ENCODE data around the gene TMEM132A.
"Not testable (repeated sequence)": the region's sequence is repeated elsewhere in the genome, so short reads cannot be mapped to it uniquely, and the experiment has no call there.

TMEM132A gene

DNA sequence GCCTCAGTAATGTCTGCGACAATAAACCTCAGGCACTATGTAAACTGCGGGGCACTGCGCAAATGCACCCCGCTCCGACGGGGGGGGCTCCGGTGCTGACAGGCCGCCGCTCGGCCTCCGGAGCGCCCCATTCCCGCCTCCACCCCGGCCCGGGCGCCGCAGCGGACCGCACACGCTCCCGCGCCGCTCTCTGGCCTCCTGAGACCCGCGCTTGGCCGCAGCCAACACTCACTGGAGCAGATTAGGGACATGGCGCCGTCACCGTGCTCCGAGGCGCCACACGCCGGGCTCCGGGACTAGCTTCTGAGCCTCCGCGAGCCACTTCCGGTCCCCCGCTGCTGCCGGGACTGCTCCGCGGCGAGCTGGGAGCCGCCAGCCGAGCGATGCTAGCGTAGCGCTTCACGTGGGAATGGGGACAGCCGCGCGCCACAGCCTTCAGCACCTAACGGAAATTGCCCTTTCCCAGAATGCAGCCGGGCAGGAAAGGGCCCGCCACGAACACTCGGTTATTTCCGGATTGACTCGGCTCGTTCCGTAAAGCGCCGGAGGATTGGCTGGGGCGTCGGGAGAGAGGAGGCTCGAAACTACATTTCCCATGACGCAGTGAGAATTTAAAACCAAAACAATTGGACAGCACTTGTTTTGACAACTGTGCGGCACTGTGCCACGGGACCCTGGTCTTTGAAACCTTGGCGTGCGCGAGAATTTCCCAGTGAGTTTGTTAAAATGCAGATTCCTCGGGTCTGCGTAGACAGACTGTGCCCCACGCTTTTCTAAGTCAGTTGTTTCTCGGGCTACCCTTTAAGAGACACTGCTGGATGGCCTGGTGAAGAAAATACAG is 17.9 kb upstream of the TMEM132A start, which contains the start of gene PRPF19:
Gene PRPF19 (minus strand): TSS at position 454 of the 841 bp plus-strand sequence. CDS start 203 bp downstream, at position 251.
- peak; percentile 96 to 99 for DNase-seq (ENCODE audit: low read depth in 2 of 2)

- DNase-seq (ENCODE audit: low read depth in 2 of 2), result no peak
Measured at GRCh38 chr11:60908803-60909202, 15.5 kb upstream of the TMEM132A start.

DNA sequence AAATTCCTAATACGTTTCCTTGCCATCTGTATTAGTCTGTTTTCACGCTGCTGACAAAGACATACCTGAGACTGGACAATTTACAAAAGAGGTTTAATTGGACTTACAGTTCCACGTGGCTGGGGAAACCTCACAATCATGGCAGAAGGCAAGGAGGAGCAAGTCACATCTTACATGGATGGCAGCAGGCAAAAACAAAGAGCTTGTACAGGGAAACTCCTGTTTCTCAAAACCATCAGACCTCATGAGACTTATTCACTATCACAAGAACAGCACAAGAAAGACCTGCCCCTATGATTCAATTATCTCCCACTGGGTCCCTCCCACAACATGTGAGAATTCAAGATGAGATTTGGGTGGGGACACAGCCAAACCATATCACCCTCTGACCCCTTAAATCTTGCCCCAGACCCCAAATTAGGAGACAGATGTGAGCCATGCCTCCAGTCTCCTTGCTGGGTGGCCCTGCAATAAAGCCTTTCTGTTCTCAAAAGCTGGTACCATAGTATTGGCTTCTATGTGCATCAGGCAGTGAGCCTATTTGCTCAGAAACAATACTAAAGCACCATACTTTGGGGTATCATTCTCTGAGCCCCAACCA is 14.5 kb upstream of the TMEM132A start:
- not testable (repeated sequence) for DNase-seq (ENCODE audit: low read depth in 2 of 2)

- DNase-seq (ENCODE audit: low read depth in 2 of 2), result no peak
Measured at GRCh38 chr11:60910281-60910687, 14.0 kb upstream of the TMEM132A start.

- DNase-seq (ENCODE audit: low read depth in 2 of 2), result no peak
Measured at GRCh38 chr11:60910711-60911380, 13.4 kb upstream of the TMEM132A start.

DNA sequence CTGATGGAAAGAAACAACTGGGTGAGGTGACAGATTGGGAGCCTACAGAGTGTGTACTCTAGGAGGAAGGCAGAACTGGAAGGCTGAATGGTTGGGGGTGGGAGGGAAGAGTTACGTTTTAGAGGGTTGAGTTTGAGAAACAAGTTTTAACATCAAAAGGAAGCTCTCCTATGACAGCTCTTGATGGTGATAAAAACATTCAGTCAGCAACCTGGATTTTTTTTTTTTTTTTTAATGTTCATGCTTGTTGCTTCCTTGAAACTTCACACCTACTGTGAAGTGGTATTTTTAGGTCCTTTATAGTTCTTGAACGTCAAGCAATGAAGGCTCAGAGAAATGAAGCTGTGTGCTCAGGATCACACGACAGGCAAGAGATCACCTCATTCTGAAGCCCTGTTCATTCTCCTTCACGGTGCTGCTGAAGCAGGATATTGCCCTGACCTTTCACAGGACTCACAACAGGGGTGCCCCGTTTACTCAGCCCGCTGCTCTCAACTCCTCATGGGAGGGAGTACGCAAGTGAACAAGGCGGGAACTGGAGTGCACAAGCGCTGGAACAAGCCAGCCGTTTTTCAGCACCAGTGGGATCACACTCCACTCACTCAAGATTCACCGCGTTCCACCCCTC is 11.9 kb upstream of the TMEM132A start:
- no peak for DNase-seq (ENCODE audit: low read depth in 2 of 2)

- no peak for DNase-seq (ENCODE audit: low read depth in 2 of 2)
Measured at GRCh38 chr11:60912851-60913528, 11.3 kb upstream of the TMEM132A start.

DNA sequence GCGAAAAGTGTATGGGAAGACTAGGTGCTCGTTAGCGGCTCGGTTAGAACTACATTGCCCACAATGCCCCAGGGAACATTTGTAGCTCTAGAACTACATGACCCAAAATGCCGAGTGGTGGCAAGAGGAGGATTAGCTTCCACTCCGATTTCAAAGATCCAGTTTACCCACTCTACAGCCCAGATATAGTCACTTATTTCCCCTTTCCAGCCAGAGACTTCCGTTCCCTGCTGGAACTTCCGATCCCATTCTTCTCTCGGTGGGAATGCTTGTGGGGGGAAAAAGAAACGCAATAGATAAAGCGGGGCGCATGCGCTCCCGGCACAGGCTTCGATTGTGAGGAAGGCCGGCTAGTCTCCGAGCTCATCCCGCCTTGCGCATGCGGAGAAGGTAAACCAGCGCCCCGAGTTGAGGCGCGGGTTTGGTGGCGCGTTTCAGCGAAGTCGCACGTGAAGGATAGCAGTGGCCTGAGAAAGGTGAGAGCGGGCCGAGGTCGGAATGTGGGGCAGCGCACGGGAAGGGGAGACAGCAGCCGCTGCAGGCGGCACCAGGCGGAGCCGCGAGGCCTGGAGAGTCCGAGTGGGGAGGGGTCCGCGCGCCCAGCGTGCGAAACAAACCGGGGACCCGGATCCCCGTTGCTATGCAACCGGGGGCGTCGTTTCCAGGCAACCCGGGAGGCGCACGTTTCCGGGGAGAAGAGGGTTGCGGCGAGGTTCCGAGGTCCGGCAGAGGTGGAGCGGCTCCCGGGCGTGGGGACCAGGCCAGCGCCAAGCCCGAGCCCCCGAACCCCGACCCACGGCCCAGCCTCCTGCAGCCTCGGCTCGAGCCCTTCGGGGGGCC is 10.2 kb upstream of the TMEM132A start, which contains the start of gene TMEM109:
Gene TMEM109 (plus strand): TSS at position 366 of the 840 bp plus-strand sequence. CDS start 5,536 bp downstream, outside the sequence.
- peak; percentile 79 to 82 for DNase-seq (ENCODE audit: low read depth in 2 of 2)

GRCh38 chr11:60914633-60915247 is 9.5 kb upstream of the TMEM132A start:
- no peak for DNase-seq (ENCODE audit: low read depth in 2 of 2)

DNA sequence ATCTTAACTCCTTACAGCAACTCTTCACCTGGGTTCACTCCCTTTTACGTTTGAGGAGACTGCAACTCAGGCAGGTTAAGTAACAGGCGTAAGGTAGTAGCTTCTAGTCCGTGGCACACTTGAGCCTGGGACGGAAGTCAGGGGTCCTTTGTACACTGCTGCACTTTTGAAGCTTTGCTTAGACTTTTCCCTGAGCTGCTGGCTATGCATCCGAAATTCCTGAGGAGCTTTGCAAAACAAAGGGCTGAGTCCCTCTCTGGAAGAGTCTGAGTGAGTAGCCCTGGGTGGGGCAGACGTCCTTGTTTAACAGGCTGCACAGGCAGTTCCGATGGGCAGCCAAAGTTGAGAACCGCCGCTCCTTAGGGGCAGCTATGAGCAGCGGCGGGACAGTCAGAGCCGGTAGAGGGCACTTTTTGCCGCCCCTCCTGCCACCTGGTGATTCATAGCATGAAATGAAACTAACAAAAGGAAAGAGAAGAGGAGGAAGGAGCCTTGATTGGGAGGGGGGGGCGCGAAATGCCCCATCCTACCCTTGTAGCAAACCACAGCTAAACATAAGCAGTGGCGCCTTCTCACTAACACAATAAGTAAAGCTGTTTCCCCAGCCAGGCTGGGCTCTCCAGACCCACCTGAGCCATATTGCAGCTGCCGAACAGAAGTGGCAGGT is 8.9 kb upstream of the TMEM132A start:
- peak; percentile 45 to 56 for DNase-seq (ENCODE audit: low read depth in 2 of 2)

- DNase-seq (ENCODE audit: low read depth in 2 of 2), result no peak
Measured at GRCh38 chr11:60916669-60917206, 7.5 kb upstream of the TMEM132A start.

DNA sequence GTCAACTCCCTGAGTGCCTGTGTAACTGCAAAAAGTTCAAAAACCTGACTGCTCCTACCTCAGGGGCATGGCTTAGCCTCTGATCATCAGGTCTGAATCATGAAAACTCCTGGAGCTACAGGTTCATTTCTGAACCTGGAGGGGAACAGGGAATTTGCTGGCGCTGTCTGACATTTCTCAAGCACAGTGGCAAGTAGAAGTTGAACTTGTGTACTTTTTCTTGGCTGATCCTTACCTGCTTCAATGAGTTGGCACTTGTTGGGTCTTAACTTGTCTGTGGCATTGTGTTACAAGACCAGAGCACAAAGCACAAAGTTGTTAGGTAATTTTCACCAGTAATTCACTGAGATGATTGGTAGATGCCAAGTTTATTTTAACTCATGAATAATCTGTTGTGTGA is 7.0 kb upstream of the TMEM132A start:
- DNase-seq (ENCODE audit: low read depth in 2 of 2), result no peak

GRCh38 chr11:60918251-60918938 is 5.9 kb upstream of the TMEM132A start:
- DNase-seq (ENCODE audit: low read depth in 2 of 2), result no peak

GRCh38 chr11:60918939-60919265 is 5.4 kb upstream of the TMEM132A start:
- DNase-seq (ENCODE audit: low read depth in 2 of 2), result no peak

DNA sequence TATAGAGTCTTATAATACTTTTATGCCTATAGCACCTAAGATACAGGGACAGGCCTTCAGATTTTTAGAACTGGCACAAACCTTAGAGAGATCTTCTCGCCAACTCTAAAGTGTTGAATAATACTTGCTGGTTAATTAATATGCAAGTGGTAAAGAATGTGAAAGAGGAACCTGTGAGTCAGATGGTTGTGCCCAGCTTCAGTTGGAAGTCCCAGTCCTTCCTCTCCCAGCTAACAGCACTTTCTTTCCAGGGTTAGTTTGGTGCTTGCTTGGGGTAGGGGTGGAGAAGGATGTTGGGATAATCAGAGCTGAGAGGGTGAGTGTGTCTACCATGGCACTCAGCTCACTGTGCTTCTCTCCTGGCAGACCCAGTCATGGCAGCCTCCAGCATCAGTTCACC is 4.9 kb upstream of the TMEM132A start:
- no peak for DNase-seq (ENCODE audit: low read depth in 2 of 2)

DNA sequence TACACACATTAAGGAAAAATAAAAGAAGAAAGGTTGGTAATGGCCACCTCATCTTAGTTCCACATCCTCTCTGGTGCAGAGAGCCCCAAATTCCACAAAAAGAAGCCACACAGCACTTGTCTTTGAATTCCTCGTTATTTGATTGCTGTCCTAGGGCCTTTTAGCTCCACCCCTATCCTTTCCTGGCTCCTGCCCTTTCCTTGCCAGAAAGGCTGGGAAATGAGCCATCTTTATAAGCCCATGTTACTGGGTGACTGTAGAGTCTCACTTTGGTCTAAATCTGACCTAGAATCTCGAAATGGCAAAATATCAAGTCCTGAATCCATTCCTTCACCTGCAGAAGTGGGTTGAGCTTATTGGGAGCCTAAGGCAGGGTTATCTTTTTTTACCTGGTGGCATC is 4.3 kb upstream of the TMEM132A start:
- DNase-seq (ENCODE audit: low read depth in 2 of 2), result no peak

- no peak for DNase-seq (ENCODE audit: low read depth in 2 of 2)
Measured at GRCh38 chr11:60921259-60921658, 3.0 kb upstream of the TMEM132A start.

DNA sequence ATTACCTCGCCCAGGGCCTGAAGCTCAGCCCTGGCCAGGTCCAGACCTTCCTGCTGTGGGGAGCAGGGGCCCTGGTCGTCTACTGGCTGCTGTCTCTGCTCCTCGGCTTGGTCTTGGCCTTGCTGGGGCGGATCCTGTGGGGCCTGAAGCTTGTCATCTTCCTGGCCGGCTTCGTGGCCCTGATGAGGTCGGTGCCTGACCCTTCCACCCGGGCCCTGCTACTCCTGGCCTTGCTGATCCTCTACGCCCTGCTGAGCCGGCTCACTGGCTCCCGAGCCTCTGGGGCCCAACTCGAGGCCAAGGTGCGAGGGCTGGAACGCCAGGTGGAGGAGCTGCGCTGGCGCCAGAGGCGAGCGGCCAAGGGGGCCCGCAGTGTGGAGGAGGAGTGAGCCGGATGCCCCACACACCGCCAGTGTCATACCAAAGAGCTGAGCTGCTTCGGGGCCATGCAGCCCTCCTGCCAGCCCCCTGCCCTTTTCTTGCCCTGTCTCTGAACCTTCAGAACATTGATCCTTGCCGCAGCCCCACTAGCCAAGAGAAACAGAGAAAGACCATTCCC is 2.4 kb upstream of the TMEM132A start:
- no peak for DNase-seq (ENCODE audit: low read depth in 2 of 2)

Measured in stimulated activated CD4-positive, alpha-beta T cell treated with anti-CD3 and anti-CD28 coated beads, Interleukin-15, amount 100 ng/mL, for 48 hours (primary cell).